PC-9 (cell line): ENCODE results near the gene TADA2B. TPM values are rescaled to one million over a fixed set of nuclear protein-coding genes. Genes with fewer than 3 reads are reported as not detected.
"Not testable (repeated sequence)": the region's sequence is repeated elsewhere in the genome, so short reads cannot be mapped to it uniquely, and the experiment has no call there.

Experiments used
- BruUV-seq: library from RNA; stranded (reverse); fragments of 400-500 nt; replicated peaks from 2 replicates; lab custom pipeline; 2021; lab: Mats Ljungman, UMichigan
- CTCF ChIA-PET: fragments of 300-600 bp; sonication (Branson Sonifier 250); formaldehyde crosslinking; loops from one replicate; lab custom pipeline; 2022; ENCODE audit warnings: antibody characterized with exemption; lab: Charles Lee
- POLR2A ChIA-PET: fragments of 300-600 bp; sonication (Branson Sonifier 250); formaldehyde crosslinking; loops from one replicate; lab custom pipeline; 2022; ENCODE audit warnings: antibody characterized with exemption; ENCODE audit not compliant: unreplicated experiment; lab: Charles Lee
- DNase-seq, 2 experiments: peaks; one replicate each; pipeline versions ENCODE4 v3.0.0 to v3.0.0-alpha.2; 2015 to 2022; ENCODE audit warnings: mixed read lengths in 1 of 2
- H2AFZ ChIP-seq: fragments of 200-600 bp; sonication (generic); 2 replicates; pipeline ENCODE4 v1.8.1; 2017; ENCODE audit warnings: antibody characterized with exemption
- H3F3A ChIP-seq: fragments of 200-600 bp; sonication (generic); 2 replicates; pipeline ENCODE4 v1.8.1; 2017; ENCODE audit warnings: antibody characterized with exemption, mild to moderate bottlenecking, low read depth; ENCODE audit not compliant: insufficient read depth
- H3K27ac ChIP-seq: fragments of 200-600 bp; sonication (generic); 2 replicates; pipeline ENCODE4 v1.6.1; 2016; ENCODE audit warnings: mixed run types
- H3K27me3 ChIP-seq: fragments of 200-600 bp; sonication (generic); 2 replicates; pipeline ENCODE4 v1.6.1; 2016; ENCODE audit warnings: low read depth, mixed run types; ENCODE audit not compliant: insufficient read depth
- H3K36me3 ChIP-seq: fragments of 200-600 bp; sonication (generic); 2 replicates; pipeline ENCODE4 v1.6.1; 2016; ENCODE audit warnings: low read depth, mixed run types
- H3K4me1 ChIP-seq: fragments of 200-600 bp; sonication (generic); replicated peaks from 2 replicates; pipeline ENCODE4 v1.6.1; 2016; ENCODE audit warnings: mixed run types; ENCODE audit not compliant: insufficient read depth
- H3K4me2 ChIP-seq: fragments of 200-600 bp; sonication (generic); 2 replicates; pipeline ENCODE4 v1.6.1; 2017; ENCODE audit warnings: mixed run types
- H3K4me3 ChIP-seq: fragments of 200-600 bp; sonication (generic); 2 replicates; pipeline ENCODE4 v1.6.1; 2016; ENCODE audit warnings: mixed run types
- H3K79me2 ChIP-seq: fragments of 200-600 bp; sonication (generic); 2 replicates; pipeline ENCODE4 v1.6.1; 2017; ENCODE audit warnings: low read depth, mixed run types
- H3K9me2 ChIP-seq: fragments of 200-600 bp; sonication (generic); 2 replicates; pipeline ENCODE4 v1.8.1; 2017; ENCODE audit warnings: mild to moderate bottlenecking; ENCODE audit not compliant: insufficient read depth
- H3K9me3 ChIP-seq: fragments of 200-600 bp; sonication (generic); 2 replicates; pipeline ENCODE4 v1.8.1; 2016; ENCODE audit warnings: low read depth; ENCODE audit not compliant: insufficient read depth
- H4K20me1 ChIP-seq: fragments of 200-600 bp; sonication (generic); 2 replicates; pipeline ENCODE4 v1.8.1; 2017; ENCODE audit not compliant: insufficient read depth
- CTCF ChIP-seq: fragments of 200-600 bp; sonication (generic); conservative IDR thresholded peaks from 2 replicates; pipeline ENCODE4 v1.6.1; 2017; ENCODE audit warnings: mixed run types, antibody characterized with exemption, mild to moderate bottlenecking, moderate library complexity
- EZH2 ChIP-seq: fragments of 200-600 bp; sonication (generic); IDR thresholded peaks from 2 replicates; pipeline ENCODE4 v1.8.0; 2017; ENCODE audit warnings: antibody characterized with exemption, low read depth
- intact Hi-C: fragments of 100-400 bp; cut with micrococcal nuclease; formaldehyde crosslinking; loops from one replicate; pipeline ENCODE4 v1.10.0; 2022; ENCODE audit not compliant: unreplicated experiment
- total RNA-seq: library from RNA; stranded (reverse); gene quantifications from 2 replicates; pipeline ENCODE4 v1.2.3, GENCODE V29; 2021

Gene TADA2B
- total RNA-seq, 1 experiment from 2014 or later: 9.5 TPM

GRCh38 chr4:7076696-7077082 is 33.5 kb downstream of the TADA2B start:
- DNase-seq: no peak
- Histone ChIP-seq H3K27ac (no peak overlapping the region), H3K9me3 (no peaks in the 10 kb centered on the region), H3K36me3 (no peaks in the 10 kb centered on the region), H3K4me3 (no peak overlapping the region), H2AFZ (no peak overlapping the region), H3K4me2 (no peak overlapping the region), H3F3A (no peaks in the 10 kb centered on the region), H4K20me1 (no peaks in the 10 kb centered on the region), H3K27me3 (no peaks in the 10 kb centered on the region), H3K79me2 (no peaks in the 10 kb centered on the region), H3K9me2 (no peaks in the 10 kb centered on the region), H3K4me1 (peaks cover 9% of the 10 kb centered on the region; the same call in 1 of the 2 replicates)
- TF ChIP-seq EZH2 (no peak), CTCF (no peak)
- POLR2A ChIA-PET: no interaction called here
- CTCF ChIA-PET: no interaction called here
- intact Hi-C loops: no loop called here
- BruUV-seq: no TSS peak

- POLR2A ChIA-PET: no interaction called here
- BruUV-seq: no TSS peak
- no peak overlapping the region for H3K27ac ChIP-seq
- no peaks in the 10 kb centered on the region for H3K9me3 ChIP-seq
- no peaks in the 10 kb centered on the region for H3K36me3 ChIP-seq
- H3K4me2 ChIP-seq: no peak overlapping the region
- no peaks in the 10 kb centered on the region for H3K27me3 ChIP-seq
- no peak for TF ChIP-seq EZH2
- no peak for TF ChIP-seq CTCF
- DNase-seq: no peak
- H3K79me2 ChIP-seq: no peaks in the 10 kb centered on the region
- H3K4me3 ChIP-seq: no peak overlapping the region
- no peaks in the 10 kb centered on the region for H4K20me1 ChIP-seq
- no peak overlapping the region for H2AFZ ChIP-seq
- peaks cover 9% of the 10 kb centered on the region; the same call in 1 of the 2 replicates for H3K4me1 ChIP-seq
- CTCF ChIA-PET: no interaction called here
- H3K9me2 ChIP-seq: no peaks in the 10 kb centered on the region
- no peaks in the 10 kb centered on the region for H3F3A ChIP-seq
- intact Hi-C loops: no loop called here
Observed at GRCh38 chr4:7077371-7077770, 34.2 kb downstream of the TADA2B start.

- TF ChIP-seq CTCF: no peak
- no peak for TF ChIP-seq EZH2
- BruUV-seq: no TSS peak
- Histone ChIP-seq H3K4me3 (no peak overlapping the region), H3K4me1 (peaks cover 9% of the 10 kb centered on the region; the same call in 1 of the 2 replicates), H3K9me3 (no peaks in the 10 kb centered on the region), H3F3A (no peaks in the 10 kb centered on the region), H3K36me3 (no peaks in the 10 kb centered on the region), H3K27me3 (no peaks in the 10 kb centered on the region), H3K4me2 (no peak overlapping the region), H3K79me2 (no peaks in the 10 kb centered on the region), H4K20me1 (no peaks in the 10 kb centered on the region), H3K27ac (no peak overlapping the region), H3K9me2 (no peaks in the 10 kb centered on the region), H2AFZ (no peak overlapping the region)
- ChIA-PET CTCF (no interaction called here), POLR2A (no interaction called here)
- DNase-seq: no peak
- intact Hi-C loops: no loop called here
Observed at GRCh38 chr4:7078025-7078424, 34.9 kb downstream of the TADA2B start.

- H3K9me3 ChIP-seq, H3K27me3 ChIP-seq, BruUV-seq, POLR2A ChIA-PET, H4K20me1 ChIP-seq, H2AFZ ChIP-seq, H3K4me1 ChIP-seq, H3K79me2 ChIP-seq, H3K4me2 ChIP-seq, DNase-seq, H3F3A ChIP-seq, H3K36me3 ChIP-seq, intact Hi-C loops, H3K9me2 ChIP-seq, H3K4me3 ChIP-seq, H3K27ac ChIP-seq: not testable (repeated sequence)
- CTCF ChIA-PET: interaction anchor here (0.8 kb wide), 1 partner anchor 10 kb away, joined by 4 read pairs; no protein-coding TSS in a partner anchor
Observed at GRCh38 chr4:7079483-7079882, 36.3 kb downstream of the TADA2B start.

- H3K27ac ChIP-seq, H4K20me1 ChIP-seq, H3F3A ChIP-seq, H3K4me1 ChIP-seq, H3K79me2 ChIP-seq, H3K9me2 ChIP-seq, DNase-seq, H3K9me3 ChIP-seq, H3K36me3 ChIP-seq, H3K4me2 ChIP-seq, H3K27me3 ChIP-seq, H3K4me3 ChIP-seq, POLR2A ChIA-PET, H2AFZ ChIP-seq, BruUV-seq: not testable (repeated sequence)
- CTCF ChIA-PET: interaction anchor here (0.7 to 1.1 kb wide), 2 partner anchors 9 to 36 kb away, joined by 3 read pairs; no protein-coding TSS in a partner anchor
- intact Hi-C loops: loop anchor here (5.0 kb wide), 1 partner anchor 738 kb away; no protein-coding TSS in a partner anchor
Observed at GRCh38 chr4:7079909-7080308, 36.7 kb downstream of the TADA2B start.
